DMS53 (cell line): ENCODE measurements around the gene BRD3.
A peak's percentile ranks its signal among the peaks of the same experiment; 100 is the strongest.

Experiments
- DNase-seq: peaks from one replicate; lab custom pipeline; 2025; lab: John Stamatoyannopoulos, UW

Gene BRD3

GRCh38 chr9:134039386-134040175 is 28.2 kb downstream of the BRD3 start:
- DNase-seq: no peak

GRCh38 chr9:134037641-134038040 is 30.2 kb downstream of the BRD3 start:
- no peak for DNase-seq

GRCh38 chr9:134036130-134036529 is 31.7 kb downstream of the BRD3 start:
- DNase-seq: no peak

- DNase-seq: no peak
Observed at GRCh38 chr9:134035041-134036039, 32.5 kb downstream of the BRD3 start.

GRCh38 chr9:134034215-134035040 is 33.4 kb downstream of the BRD3 start:
- no peak for DNase-seq

GRCh38 chr9:134033516-134034214 is 34.2 kb downstream of the BRD3 start:
- no peak for DNase-seq

GRCh38 chr9:134032456-134033222 is 35.2 kb downstream of the BRD3 start:
- DNase-seq: no peak

- no peak for DNase-seq
Observed at GRCh38 chr9:134031783-134032182, 36.0 kb downstream of the BRD3 start.

GRCh38 chr9:134030821-134031470 is 36.9 kb downstream of the BRD3 start:
- DNase-seq: no peak

- DNase-seq: no peak
Observed at GRCh38 chr9:134029248-134030226, 38.3 kb downstream of the BRD3 start.

GRCh38 chr9:134028575-134029247 is 39.1 kb downstream of the BRD3 start:
- no peak for DNase-seq

GRCh38 chr9:134028076-134028475 is 39.8 kb downstream of the BRD3 start:
- no peak for DNase-seq

- DNase-seq: no peak
Observed at GRCh38 chr9:134027561-134027960, 40.3 kb downstream of the BRD3 start.

- DNase-seq: no peak
Observed at GRCh38 chr9:134026981-134027380, 40.8 kb downstream of the BRD3 start.

GRCh38 chr9:134026581-134026980 is 41.2 kb downstream of the BRD3 start:
- no peak for DNase-seq

GRCh38 chr9:134025606-134026541 is 42.0 kb downstream of the BRD3 start:
- DNase-seq: peak; percentile 76
